Measurements from ENCODE around the gene HSDL2. TPM values are rescaled to one million over a fixed set of nuclear protein-coding genes. Genes with fewer than 3 reads are reported as not detected.

The HSDL2 gene
- total and polyA plus RNA-seq, 2 donors from 2014 or later: 30.2 to 67.0 TPM

DNA sequence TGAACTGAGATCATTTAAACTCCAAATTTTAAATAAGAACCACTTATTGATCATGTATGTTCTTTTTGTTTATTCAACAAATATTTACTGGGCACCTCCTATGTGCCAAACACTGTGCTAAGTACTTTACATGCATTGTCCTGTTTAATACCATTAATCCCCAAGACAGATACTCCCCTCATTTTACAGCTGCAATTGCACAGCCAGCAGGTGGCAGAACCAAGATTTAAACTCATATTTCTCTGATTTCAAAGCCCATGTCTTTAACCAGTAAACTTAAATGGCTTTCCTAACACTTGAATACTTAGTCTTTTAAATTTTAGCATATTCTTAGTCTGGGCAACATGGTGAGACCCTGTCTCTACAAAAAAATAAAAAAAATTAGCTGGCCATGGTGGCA, 63.3 kb downstream of the HSDL2 start:
- no peaks in the 10 kb centered on the region for H3K9me3 ChIP-seq (ENCODE audit: control insufficient read depth in 2 of 3, insufficient read depth in 1 of 3, low read length in 3 of 3)
- DNase-seq (no peak), FAIRE-seq (no peak)
- H3K36me3 ChIP-seq (ENCODE audit: control insufficient read depth in 2 of 3, insufficient read depth in 3 of 3, low read length in 3 of 3): peaks cover 0 to 2% (median 0%) of the 10 kb centered on the region in 3 donors
- no peaks in the 10 kb centered on the region for H3K27me3 ChIP-seq (ENCODE audit: control insufficient read depth, insufficient read depth, low read length)
- no peak overlapping the region for H3K27ac ChIP-seq (ENCODE audit: low read depth in 2 of 2, low read length in 2 of 2)
- peaks cover 0 to 2% (median 0%) of the 10 kb centered on the region in 3 donors for H3K4me1 ChIP-seq (ENCODE audit: control insufficient read depth in 2 of 3, insufficient read depth in 2 of 3, low read depth in 1 of 3, low read length in 3 of 3)
- TF ChIP-seq, protein P1, sequence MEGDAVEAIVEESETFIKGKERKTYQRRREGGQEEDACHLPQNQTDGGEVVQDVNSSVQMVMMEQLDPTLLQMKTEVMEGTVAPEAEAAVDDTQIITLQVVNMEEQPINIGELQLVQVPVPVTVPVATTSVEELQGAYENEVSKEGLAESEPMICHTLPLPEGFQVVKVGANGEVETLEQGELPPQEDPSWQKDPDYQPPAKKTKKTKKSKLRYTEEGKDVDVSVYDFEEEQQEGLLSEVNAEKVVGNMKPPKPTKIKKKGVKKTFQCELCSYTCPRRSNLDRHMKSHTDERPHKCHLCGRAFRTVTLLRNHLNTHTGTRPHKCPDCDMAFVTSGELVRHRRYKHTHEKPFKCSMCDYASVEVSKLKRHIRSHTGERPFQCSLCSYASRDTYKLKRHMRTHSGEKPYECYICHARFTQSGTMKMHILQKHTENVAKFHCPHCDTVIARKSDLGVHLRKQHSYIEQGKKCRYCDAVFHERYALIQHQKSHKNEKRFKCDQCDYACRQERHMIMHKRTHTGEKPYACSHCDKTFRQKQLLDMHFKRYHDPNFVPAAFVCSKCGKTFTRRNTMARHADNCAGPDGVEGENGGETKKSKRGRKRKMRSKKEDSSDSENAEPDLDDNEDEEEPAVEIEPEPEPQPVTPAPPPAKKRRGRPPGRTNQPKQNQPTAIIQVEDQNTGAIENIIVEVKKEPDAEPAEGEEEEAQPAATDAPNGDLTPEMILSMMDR (IDR thresholded peaks at IDR 0.05; ENCODE audit: borderline replicate concordance, extremely low read depth, insufficient read depth): peak; percentile 43
- intact Hi-C loops (cut with DNase I): no loop called here
- no peak overlapping the region for H3K9ac ChIP-seq (ENCODE audit: low read length in 3 of 3)
- no peak overlapping the region for H3K4me3 ChIP-seq (ENCODE audit: low read length in 3 of 3)

DNA sequence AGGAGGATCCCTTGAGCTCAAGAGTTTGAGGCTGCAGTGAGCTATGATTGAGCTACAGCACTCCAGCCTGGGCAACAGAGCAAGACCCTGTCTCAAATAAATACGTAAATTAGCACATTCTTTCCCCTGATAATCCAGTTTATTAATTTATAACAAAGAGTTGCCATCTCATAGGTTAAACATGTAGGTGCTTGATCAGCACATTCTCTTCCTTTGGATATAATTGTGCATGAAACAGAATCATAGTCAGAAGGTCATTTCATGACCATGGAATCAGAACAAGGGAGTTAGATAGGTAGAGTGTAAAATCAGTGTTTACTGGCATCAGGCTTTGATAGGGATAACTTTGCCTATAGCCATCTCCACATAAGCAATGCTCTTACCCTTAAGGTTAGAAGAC, 63.7 kb downstream of the HSDL2 start:
- H3K9ac ChIP-seq (ENCODE audit: low read length in 3 of 3): no peak overlapping the region
- intact Hi-C loops (cut with DNase I): no loop called here
- no peak for FAIRE-seq

DNA sequence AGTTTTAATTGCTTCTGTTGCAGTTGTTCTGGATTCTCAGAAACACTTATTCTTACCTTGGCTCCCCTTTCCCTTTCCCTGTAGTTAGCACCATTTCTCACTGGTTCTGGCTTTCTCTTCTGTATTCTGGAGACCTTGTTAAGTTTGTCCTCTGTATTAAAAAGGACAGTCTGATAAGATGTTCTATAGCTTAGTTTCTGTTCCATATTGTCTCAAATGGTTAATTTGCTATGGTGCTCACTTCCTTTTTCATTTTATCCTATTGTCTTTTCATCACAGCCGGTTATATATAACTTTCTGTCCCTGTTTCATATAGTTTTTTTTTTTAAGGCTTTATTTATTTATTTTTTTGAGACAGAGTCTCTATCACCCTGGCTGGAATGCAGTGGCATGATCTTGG, 65.3 kb downstream of the HSDL2 start:
- intact Hi-C loops (cut with DNase I): no loop called here
- FAIRE-seq: no peak
- TF ChIP-seq, protein P1 (IDR thresholded peaks at IDR 0.05; ENCODE audit: borderline replicate concordance, extremely low read depth, insufficient read depth): no peak

More for the DNA sequence above, 63.7 kb downstream of the HSDL2 start:
- H3K27ac ChIP-seq (ENCODE audit: low read depth in 2 of 2, low read length in 2 of 2): no peak overlapping the region
- no peaks in the 10 kb centered on the region for H3K27me3 ChIP-seq (ENCODE audit: control insufficient read depth, insufficient read depth, low read length)
- H3K9me3 ChIP-seq (ENCODE audit: control insufficient read depth in 2 of 3, insufficient read depth in 1 of 3, low read length in 3 of 3): no peaks in the 10 kb centered on the region
- peaks cover 0 to 2% (median 0%) of the 10 kb centered on the region in 3 donors for H3K36me3 ChIP-seq (ENCODE audit: control insufficient read depth in 2 of 3, insufficient read depth in 3 of 3, low read length in 3 of 3)
- TF ChIP-seq, protein P1 (IDR thresholded peaks at IDR 0.05; ENCODE audit: borderline replicate concordance, extremely low read depth, insufficient read depth): no peak
- DNase-seq: no peak
- H3K4me1 ChIP-seq (ENCODE audit: control insufficient read depth in 2 of 3, insufficient read depth in 2 of 3, low read depth in 1 of 3, low read length in 3 of 3): peaks cover 0 to 2% (median 0%) of the 10 kb centered on the region in 3 donors
- H3K4me3 ChIP-seq (ENCODE audit: low read length in 3 of 3): no peak overlapping the region

DNA sequence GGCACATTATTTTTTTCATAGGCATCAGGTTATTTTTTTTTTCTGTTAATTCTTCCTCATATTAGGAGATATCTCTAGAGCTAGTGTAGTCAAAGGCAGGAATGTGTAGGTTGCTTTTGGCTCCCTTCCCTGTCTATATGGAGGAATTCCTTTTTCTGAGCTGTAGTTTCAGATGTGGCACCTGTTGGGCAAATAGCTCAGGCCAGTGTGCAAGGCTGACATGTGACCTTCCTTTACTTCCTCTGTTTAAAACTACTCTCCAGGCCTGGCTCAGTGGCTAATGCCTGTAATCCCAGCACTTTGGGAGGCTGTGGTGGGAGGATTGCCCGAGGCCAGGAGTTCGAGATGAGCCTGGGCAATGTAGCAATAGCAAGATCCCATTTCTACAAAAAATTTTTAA, 66.2 kb downstream of the HSDL2 start:
- no peak for FAIRE-seq
- Histone ChIP-seq H3K27me3 (ENCODE audit: control insufficient read depth, insufficient read depth, low read length) (no peaks in the 10 kb centered on the region), H3K27ac (ENCODE audit: low read depth in 2 of 2, low read length in 2 of 2) (no peak overlapping the region), H3K9me3 (ENCODE audit: control insufficient read depth in 2 of 3, insufficient read depth in 1 of 3, low read length in 3 of 3) (no peaks in the 10 kb centered on the region), H3K4me1 (ENCODE audit: control insufficient read depth in 2 of 3, insufficient read depth in 2 of 3, low read depth in 1 of 3, low read length in 3 of 3) (peaks cover 0 to 2% (median 0%) of the 10 kb centered on the region in 3 donors), H3K9ac (ENCODE audit: low read length in 3 of 3) (no peak overlapping the region), H3K36me3 (ENCODE audit: control insufficient read depth in 2 of 3, insufficient read depth in 3 of 3, low read length in 3 of 3) (peaks cover 0 to 2% (median 0%) of the 10 kb centered on the region in 3 donors), H3K4me3 (ENCODE audit: low read length in 3 of 3) (no peak overlapping the region)
- no peak for DNase-seq
- TF ChIP-seq, protein P1 (IDR thresholded peaks at IDR 0.05; ENCODE audit: borderline replicate concordance, extremely low read depth, insufficient read depth): no peak
- intact Hi-C loops (cut with DNase I): no loop called here

More for the DNA sequence above, 65.3 kb downstream of the HSDL2 start:
- H3K4me3 ChIP-seq (ENCODE audit: low read length in 3 of 3): no peak overlapping the region
- H3K27ac ChIP-seq (ENCODE audit: low read depth in 2 of 2, low read length in 2 of 2): no peak overlapping the region
- peaks cover 0 to 2% (median 0%) of the 10 kb centered on the region in 3 donors for H3K36me3 ChIP-seq (ENCODE audit: control insufficient read depth in 2 of 3, insufficient read depth in 3 of 3, low read length in 3 of 3)
- no peaks in the 10 kb centered on the region for H3K27me3 ChIP-seq (ENCODE audit: control insufficient read depth, insufficient read depth, low read length)
- no peaks in the 10 kb centered on the region for H3K9me3 ChIP-seq (ENCODE audit: control insufficient read depth in 2 of 3, insufficient read depth in 1 of 3, low read length in 3 of 3)
- no peak for DNase-seq
- no peak overlapping the region for H3K9ac ChIP-seq (ENCODE audit: low read length in 3 of 3)
- H3K4me1 ChIP-seq (ENCODE audit: control insufficient read depth in 2 of 3, insufficient read depth in 2 of 3, low read depth in 1 of 3, low read length in 3 of 3): peaks cover 0 to 2% (median 0%) of the 10 kb centered on the region in 3 donors

Measured in kidney (tissue), 14 donors.